ENCODE data around the gene AQP2.

- TF ChIP-seq CTCF (IDR thresholded peaks at IDR 0.05) (no peak), POLR2AphosphoS5 (IDR thresholded peaks at IDR 0.05) (no peak), POLR2A (IDR thresholded peaks at IDR 0.05) (no peak)
Measured at GRCh38 chr12:49955899-49956662, 5.5 kb downstream of the AQP2 start.

Measured in gastroesophageal sphincter (tissue), 3 donors.